Measurements from ENCODE around the gene CBFA2T2. TPM values are rescaled to one million over a fixed set of nuclear protein-coding genes. Genes with fewer than 3 reads are reported as not detected.

CBFA2T2 gene
- polyA plus RNA-seq, 1 donor (not counting 4 experiments of a cell fraction or from before 2014, with no cell fraction given) = 6.8 TPM

GRCh38 chr20:33662172-33662571 lies 172.3 kb downstream of the CBFA2T2 start, which contains the start of gene C20orf144:
C20orf144 (plus strand) TSS chr20:33662327; CDS start chr20:33662346, 19 bp downstream.
- TF ChIP-seq EZH2 (IDR thresholded peaks at IDR 0.05; ENCODE audit: low read length) (no peak), CTCF (optimal IDR thresholded peaks at IDR 0.05 in 1 of 3, IDR thresholded peaks at IDR 0.05 in 1 of 3, conservative IDR thresholded peaks at IDR 0.05 in 1 of 3; ENCODE audit: extremely low read depth in 1 of 3, insufficient read depth in 2 of 3, low read length in 3 of 3) (no peak)
- DNase-seq (ENCODE audit: low read depth, low spot score) (no peak), FAIRE-seq (no peak)
- peak within 1 kb of the TSS; percentile 78 for H3K9ac ChIP-seq (ENCODE audit: control insufficient read depth, extremely low read depth, insufficient read depth, low read length)
- peak within 1 kb of the TSS; percentile 81 for H2AFZ ChIP-seq (ENCODE audit: control insufficient read depth, low read length)
- no peaks in the 10 kb centered on the region for H3K27me3 ChIP-seq (ENCODE audit: control insufficient read depth, extremely low read depth, insufficient read depth, low read length)
- no peaks in the 10 kb centered on the region for H3K9me3 ChIP-seq (ENCODE audit: control insufficient read depth, low read depth, low read length)
- peak within 1 kb of the TSS; percentile 97 for H3K4me2 ChIP-seq (ENCODE audit: control insufficient read depth, extremely low read depth, insufficient read depth, low read depth, low read length)
- no peaks in the 10 kb centered on the region for H3K36me3 ChIP-seq (ENCODE audit: control insufficient read depth in 2 of 2, extremely low read depth in 1 of 2, insufficient read depth in 2 of 2, low read length in 2 of 2)
- H3K4me1 ChIP-seq (ENCODE audit: control insufficient read depth, extremely low read depth, insufficient read depth, low read length) = peaks cover 20% of the 10 kb centered on the region
- H4K20me1 ChIP-seq (ENCODE audit: control insufficient read depth, extremely low read depth, insufficient read depth, low read length) = no peaks in the 10 kb centered on the region
- dilution Hi-C loops (cut with MboI; ENCODE audit: extremely low pct_ligation_motif_present, low sequenced_read_pairs) = no loop called here
- H3K4me3 ChIP-seq (ENCODE audit: control insufficient read depth in 2 of 3, extremely low read depth in 1 of 3, insufficient read depth in 2 of 3, low read depth in 1 of 3, low read length in 3 of 3) = peak within 1 kb of the TSS; percentile 76 to 85 (median 78)
- no peaks in the 10 kb centered on the region for H3K79me2 ChIP-seq (ENCODE audit: control insufficient read depth, insufficient read depth, low read length)
- peak within 1 kb of the TSS; percentile 43 for H3K27ac ChIP-seq (ENCODE audit: control insufficient read depth, insufficient read depth, low read length)
- H3K9me1 ChIP-seq (ENCODE audit: control insufficient read depth, extremely low read depth, insufficient read depth, low read length) = no peaks in the 10 kb centered on the region

- dilution Hi-C loops (cut with MboI; ENCODE audit: extremely low pct_ligation_motif_present, low sequenced_read_pairs) = no loop called here
- no peak for TF ChIP-seq CTCF (optimal IDR thresholded peaks at IDR 0.05 in 1 of 3, IDR thresholded peaks at IDR 0.05 in 1 of 3, conservative IDR thresholded peaks at IDR 0.05 in 1 of 3; ENCODE audit: extremely low read depth in 1 of 3, insufficient read depth in 2 of 3, low read length in 3 of 3)
- TF ChIP-seq EZH2 (IDR thresholded peaks at IDR 0.05; ENCODE audit: low read length) = no peak
- DNase-seq (ENCODE audit: low read depth, low spot score) = no peak
- H3K4me3 ChIP-seq (ENCODE audit: control insufficient read depth in 2 of 3, extremely low read depth in 1 of 3, insufficient read depth in 2 of 3, low read depth in 1 of 3, low read length in 3 of 3) = peak overlapping the region; percentile 76 to 85 (median 78)
- peak overlapping the region; percentile 78 for H3K9ac ChIP-seq (ENCODE audit: control insufficient read depth, extremely low read depth, insufficient read depth, low read length)
- peak overlapping the region; percentile 43 for H3K27ac ChIP-seq (ENCODE audit: control insufficient read depth, insufficient read depth, low read length)
- peak overlapping the region; percentile 88 for H2AFZ ChIP-seq (ENCODE audit: control insufficient read depth, low read length)
- no peak for FAIRE-seq
- H3K9me3 ChIP-seq (ENCODE audit: control insufficient read depth, low read depth, low read length) = no peaks in the 10 kb centered on the region
- H3K4me1 ChIP-seq (ENCODE audit: control insufficient read depth, extremely low read depth, insufficient read depth, low read length) = peaks cover 25% of the 10 kb centered on the region
- H3K79me2 ChIP-seq (ENCODE audit: control insufficient read depth, insufficient read depth, low read length) = no peaks in the 10 kb centered on the region
- H3K27me3 ChIP-seq (ENCODE audit: control insufficient read depth, extremely low read depth, insufficient read depth, low read length) = no peaks in the 10 kb centered on the region
- H3K9me1 ChIP-seq (ENCODE audit: control insufficient read depth, extremely low read depth, insufficient read depth, low read length) = no peaks in the 10 kb centered on the region
- H3K36me3 ChIP-seq (ENCODE audit: control insufficient read depth in 2 of 2, extremely low read depth in 1 of 2, insufficient read depth in 2 of 2, low read length in 2 of 2) = no peaks in the 10 kb centered on the region
- H3K4me2 ChIP-seq (ENCODE audit: control insufficient read depth, extremely low read depth, insufficient read depth, low read depth, low read length) = peak overlapping the region; percentile 97
- H4K20me1 ChIP-seq (ENCODE audit: control insufficient read depth, extremely low read depth, insufficient read depth, low read length) = no peaks in the 10 kb centered on the region
Observed at GRCh38 chr20:33663161-33664084, 173.5 kb downstream of the CBFA2T2 start.

Measured in keratinocyte (primary cell).